ENCODE data around the gene DTNB.

DNA sequence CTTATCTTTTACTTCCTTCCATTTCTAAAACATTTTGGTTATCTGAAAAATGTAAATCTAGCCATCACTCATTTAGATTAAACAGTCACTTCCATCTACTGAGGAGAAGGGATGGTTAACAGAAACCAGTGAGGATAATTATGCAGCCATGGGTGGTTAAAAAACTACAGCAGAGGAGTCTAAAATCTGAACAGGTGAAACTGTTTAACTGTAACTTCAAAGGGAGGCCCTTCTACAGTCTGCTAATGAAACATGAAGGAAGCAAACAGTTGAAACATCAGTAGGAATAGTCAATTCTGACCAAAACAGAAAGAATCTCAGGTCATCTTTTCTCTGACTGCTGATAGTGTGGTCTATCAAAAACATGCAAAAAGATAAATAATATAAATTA lies 71.0 kb downstream of the DTNB start:
- TF ChIP-seq POLR2A (IDR thresholded peaks at IDR 0.05) (no peak), POLR2AphosphoS5 (IDR thresholded peaks at IDR 0.05; ENCODE audit: insufficient read depth in 1 of 2, low read depth in 1 of 2) (no peak)
- TF ChIP-seq, protein P1, sequence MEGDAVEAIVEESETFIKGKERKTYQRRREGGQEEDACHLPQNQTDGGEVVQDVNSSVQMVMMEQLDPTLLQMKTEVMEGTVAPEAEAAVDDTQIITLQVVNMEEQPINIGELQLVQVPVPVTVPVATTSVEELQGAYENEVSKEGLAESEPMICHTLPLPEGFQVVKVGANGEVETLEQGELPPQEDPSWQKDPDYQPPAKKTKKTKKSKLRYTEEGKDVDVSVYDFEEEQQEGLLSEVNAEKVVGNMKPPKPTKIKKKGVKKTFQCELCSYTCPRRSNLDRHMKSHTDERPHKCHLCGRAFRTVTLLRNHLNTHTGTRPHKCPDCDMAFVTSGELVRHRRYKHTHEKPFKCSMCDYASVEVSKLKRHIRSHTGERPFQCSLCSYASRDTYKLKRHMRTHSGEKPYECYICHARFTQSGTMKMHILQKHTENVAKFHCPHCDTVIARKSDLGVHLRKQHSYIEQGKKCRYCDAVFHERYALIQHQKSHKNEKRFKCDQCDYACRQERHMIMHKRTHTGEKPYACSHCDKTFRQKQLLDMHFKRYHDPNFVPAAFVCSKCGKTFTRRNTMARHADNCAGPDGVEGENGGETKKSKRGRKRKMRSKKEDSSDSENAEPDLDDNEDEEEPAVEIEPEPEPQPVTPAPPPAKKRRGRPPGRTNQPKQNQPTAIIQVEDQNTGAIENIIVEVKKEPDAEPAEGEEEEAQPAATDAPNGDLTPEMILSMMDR (IDR thresholded peaks at IDR 0.05): no peak

Data from vagina (tissue), 2 donors.